ENCODE measurements around the gene TMEM51.

The TMEM51 gene

GRCh38 chr1:15110128-15110866 is 43.2 kb upstream of the TMEM51 start:
- no peak for TF ChIP-seq CTCF (IDR thresholded peaks at IDR 0.05; ENCODE audit: borderline replicate concordance, insufficient read depth, low read depth, low read length)
- no peak overlapping the region for H3K4me3 ChIP-seq (ENCODE audit: low read depth, low read length)

GRCh38 chr1:15110867-15111230 is 42.7 kb upstream of the TMEM51 start:
- no peak overlapping the region for H3K4me3 ChIP-seq (ENCODE audit: low read depth, low read length)
- no peak for TF ChIP-seq CTCF (IDR thresholded peaks at IDR 0.05; ENCODE audit: borderline replicate concordance, insufficient read depth, low read depth, low read length)

GRCh38 chr1:15113146-15113545 is 40.4 kb upstream of the TMEM51 start:
- H3K4me3 ChIP-seq (ENCODE audit: low read depth, low read length), result no peak overlapping the region
- TF ChIP-seq CTCF (IDR thresholded peaks at IDR 0.05; ENCODE audit: borderline replicate concordance, insufficient read depth, low read depth, low read length), result no peak

DNA sequence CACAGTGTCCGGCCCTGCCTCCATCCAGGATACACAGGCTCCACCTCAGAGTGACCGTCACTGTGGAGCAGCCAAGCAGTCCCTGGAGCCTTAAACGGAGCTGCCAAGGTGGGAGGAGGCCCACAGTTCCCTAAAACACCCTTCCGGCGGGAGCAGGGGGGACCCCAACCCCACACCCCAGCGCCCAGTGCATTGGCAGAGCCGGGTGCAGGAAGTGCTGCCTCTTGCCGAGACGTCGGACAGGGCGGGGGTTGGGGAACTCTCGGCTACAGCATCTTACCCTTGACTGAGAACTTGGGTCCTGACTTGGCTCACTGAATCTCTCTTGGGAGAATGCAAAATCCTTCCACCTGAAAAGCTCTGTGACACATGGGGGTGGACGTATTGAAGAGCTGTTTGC is 38.7 kb upstream of the TMEM51 start:
- no peak for TF ChIP-seq CTCF (IDR thresholded peaks at IDR 0.05; ENCODE audit: borderline replicate concordance, insufficient read depth, low read depth, low read length)

DNA sequence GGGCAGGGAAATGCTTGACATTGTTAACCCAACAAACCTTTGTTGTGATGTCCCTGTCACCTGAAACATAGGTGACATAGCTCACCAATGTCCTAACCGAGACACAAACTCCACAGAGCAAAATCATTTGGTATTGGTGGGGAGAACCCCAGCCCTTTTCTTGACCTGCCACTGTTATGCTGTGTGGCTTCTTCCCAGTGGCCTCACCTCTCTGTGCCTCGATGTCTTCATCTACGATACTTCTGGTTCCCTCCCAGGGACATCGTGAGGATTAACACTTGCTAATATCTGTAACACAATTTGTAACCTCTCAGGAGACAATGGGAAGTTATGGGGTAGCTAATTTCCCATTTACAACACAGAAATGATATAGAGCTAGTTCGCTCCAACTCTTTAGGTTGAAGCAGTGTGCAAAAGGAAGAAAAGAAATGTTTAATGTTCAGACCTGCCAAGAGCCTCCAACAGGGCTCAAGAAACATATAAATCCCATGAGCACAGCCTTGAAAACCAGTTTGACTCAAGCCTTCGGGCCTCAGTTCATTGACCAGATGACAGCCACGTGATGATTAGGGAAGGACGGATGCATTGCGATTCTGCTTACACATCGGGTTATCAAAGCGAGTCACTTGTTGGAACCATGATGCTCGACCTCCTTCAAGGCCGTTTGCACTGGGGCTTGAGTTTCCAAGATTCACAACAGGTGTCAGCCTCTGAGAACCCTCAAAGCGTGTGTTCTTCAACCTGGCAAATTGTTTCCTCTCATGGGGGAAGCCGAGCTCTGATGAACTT is 37.8 kb upstream of the TMEM51 start:
- H3K4me3 ChIP-seq (ENCODE audit: low read depth, low read length), result no peak overlapping the region
- TF ChIP-seq CTCF (IDR thresholded peaks at IDR 0.05; ENCODE audit: borderline replicate concordance, insufficient read depth, low read depth, low read length), result no peak

More for the DNA sequence above, 38.7 kb upstream of the TMEM51 start:
- H3K4me3 ChIP-seq (ENCODE audit: low read depth, low read length), result no peak overlapping the region

GRCh38 chr1:15116966-15117365 is 36.6 kb upstream of the TMEM51 start:
- no peak overlapping the region for H3K4me3 ChIP-seq (ENCODE audit: low read depth, low read length)
- TF ChIP-seq CTCF (IDR thresholded peaks at IDR 0.05; ENCODE audit: borderline replicate concordance, insufficient read depth, low read depth, low read length), result no peak

Measured in GM12875 (cell line).